ENCODE measurements around the gene PARP14.

PARP14 gene

DNA sequence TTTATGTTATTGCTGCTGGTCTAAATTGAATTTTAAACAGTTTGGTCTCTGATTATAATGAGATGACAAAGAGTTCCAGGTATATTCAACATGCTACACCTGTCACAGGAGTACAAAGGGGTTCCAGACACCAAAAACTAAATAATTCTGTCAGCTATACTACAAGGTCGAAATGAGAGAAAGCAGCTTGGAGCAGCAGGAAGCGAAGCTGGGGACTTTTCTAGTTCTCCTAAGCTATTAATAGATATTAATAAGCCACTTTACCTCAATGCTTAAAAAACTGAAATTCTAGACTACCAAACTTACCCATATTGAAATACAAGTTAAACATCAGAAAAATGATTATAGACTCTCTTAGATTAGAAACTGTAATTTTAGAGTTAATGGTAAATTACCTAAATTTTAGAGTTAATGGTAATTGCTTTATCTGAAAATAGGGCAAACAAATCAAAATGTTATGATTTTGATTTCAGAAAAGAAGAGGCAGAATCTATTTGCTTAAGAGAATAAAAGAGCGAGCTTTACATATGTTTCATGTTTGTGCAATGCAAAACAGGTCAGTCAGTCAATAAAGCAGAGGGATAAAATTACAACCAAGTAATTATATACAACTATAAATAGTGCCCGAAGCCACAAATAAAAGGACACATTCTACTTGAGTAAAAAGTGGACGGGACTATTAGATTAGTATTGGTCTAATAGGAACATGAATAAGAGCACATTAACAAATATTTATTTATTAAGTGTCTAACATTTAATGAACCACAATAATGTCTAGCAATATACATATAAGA is 96.2 kb downstream of the PARP14 start:
- H2AFZ ChIP-seq (ENCODE audit: insufficient read depth, low read length, poor library complexity), result no peak overlapping the region
- no CpG with 5 or more reads among the region's 5 CpGs for WGBS (ENCODE audit: extremely low coverage, insufficient coverage, insufficient read length)
- H3K9ac ChIP-seq (ENCODE audit: low read length), result no peak overlapping the region

DNA sequence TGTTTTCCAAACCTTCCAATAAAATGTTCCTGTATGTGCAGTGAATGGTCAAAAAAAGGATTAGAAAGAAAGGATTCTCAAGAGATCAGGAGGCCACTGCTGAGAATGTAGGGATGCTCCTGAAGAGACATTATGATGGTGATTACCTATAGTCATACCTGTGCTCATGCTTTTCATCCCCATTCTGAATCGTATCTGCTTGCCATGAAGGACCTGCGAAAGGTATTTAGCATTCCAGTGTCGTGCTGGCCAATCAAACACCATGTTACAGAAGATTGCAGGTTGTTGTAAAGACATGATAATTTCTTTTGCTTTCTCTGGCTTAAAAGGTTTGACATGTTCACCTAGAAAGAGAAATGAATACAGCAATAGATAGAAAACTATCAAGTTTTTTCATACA is 96.9 kb downstream of the PARP14 start:
- DNase-seq, result no peak
- Histone ChIP-seq H3K23ac (ENCODE audit: low read length) (no peak overlapping the region), H4K12ac (ENCODE audit: low read depth, low read length) (no peak overlapping the region), H3K27me3 (ENCODE audit: insufficient read depth, low read length) (no peaks in the 10 kb centered on the region), H3K36me3 (ENCODE audit: control insufficient read depth in 1 of 2, insufficient read depth in 2 of 2, low read length in 2 of 2) (peaks cover 0 to 2% of the 10 kb centered on the region in 2 experiments), H2AFZ (ENCODE audit: insufficient read depth, low read length, poor library complexity) (no peak overlapping the region), H2AK5ac (ENCODE audit: low read length) (no peak overlapping the region), H2BK12ac (ENCODE audit: low read length) (no peak overlapping the region), H4K8ac (ENCODE audit: low read depth, low read length) (no peak overlapping the region), H3K18ac (ENCODE audit: low read length) (no peak overlapping the region), H2BK120ac (ENCODE audit: insufficient read depth, low read length, poor library complexity) (no peak overlapping the region), H3K4me1 (ENCODE audit: control insufficient read depth in 1 of 2, insufficient read depth in 2 of 2, low read length in 2 of 2) (no peaks in the 10 kb centered on the region), H3K4me3 (ENCODE audit: low read depth, low read length) (no peak overlapping the region), H3K9ac (ENCODE audit: low read length) (no peak overlapping the region), H3K27ac (ENCODE audit: low read depth, low read length) (no peak overlapping the region), H3K14ac (ENCODE audit: low read length) (no peak overlapping the region), H3K4ac (ENCODE audit: low read depth, low read length) (no peak overlapping the region), H3K79me1 (ENCODE audit: low read length) (no peaks in the 10 kb centered on the region), H4K91ac (ENCODE audit: low read depth, low read length) (no peak overlapping the region), H3K4me2 (ENCODE audit: low read length) (no peak overlapping the region), H3K79me2 (ENCODE audit: control insufficient read depth, insufficient read depth, low read length, poor library complexity) (no peaks in the 10 kb centered on the region), H2BK5ac (ENCODE audit: low read depth, low read length, poor library complexity) (no peak overlapping the region), H3K9me3 (ENCODE audit: insufficient read depth, low read depth, low read length) (no peaks in the 10 kb centered on the region)
- no CpG with 5 or more reads among the region's 3 CpGs for WGBS (ENCODE audit: extremely low coverage, insufficient coverage, insufficient read length)

More for the DNA sequence above, 96.2 kb downstream of the PARP14 start:
- H2BK5ac ChIP-seq (ENCODE audit: low read depth, low read length, poor library complexity), result no peak overlapping the region
- no peaks in the 10 kb centered on the region for H3K79me2 ChIP-seq (ENCODE audit: control insufficient read depth, insufficient read depth, low read length, poor library complexity)
- H2BK12ac ChIP-seq (ENCODE audit: low read length), result no peak overlapping the region
- H3K14ac ChIP-seq (ENCODE audit: low read length), result no peak overlapping the region
- no peak overlapping the region for H3K4me3 ChIP-seq (ENCODE audit: low read depth, low read length)
- no peak overlapping the region for H3K4ac ChIP-seq (ENCODE audit: low read depth, low read length)
- no peak overlapping the region for H2AK5ac ChIP-seq (ENCODE audit: low read length)
- H3K79me1 ChIP-seq (ENCODE audit: low read length), result no peaks in the 10 kb centered on the region
- no peak overlapping the region for H2BK120ac ChIP-seq (ENCODE audit: insufficient read depth, low read length, poor library complexity)
- H4K91ac ChIP-seq (ENCODE audit: low read depth, low read length), result no peak overlapping the region
- H3K4me1 ChIP-seq (ENCODE audit: control insufficient read depth in 1 of 2, insufficient read depth in 2 of 2, low read length in 2 of 2), result no peaks in the 10 kb centered on the region
- H3K18ac ChIP-seq (ENCODE audit: low read length), result no peak overlapping the region
- H3K36me3 ChIP-seq (ENCODE audit: control insufficient read depth in 1 of 2, insufficient read depth in 2 of 2, low read length in 2 of 2), result peaks cover 0 to 2% of the 10 kb centered on the region in 2 experiments
- no peak overlapping the region for H4K12ac ChIP-seq (ENCODE audit: low read depth, low read length)
- no peak overlapping the region for H3K4me2 ChIP-seq (ENCODE audit: low read length)
- DNase-seq, result no peak
- H3K27ac ChIP-seq (ENCODE audit: low read depth, low read length), result no peak overlapping the region
- H4K8ac ChIP-seq (ENCODE audit: low read depth, low read length), result no peak overlapping the region
- no peaks in the 10 kb centered on the region for H3K27me3 ChIP-seq (ENCODE audit: insufficient read depth, low read length)
- no peaks in the 10 kb centered on the region for H3K9me3 ChIP-seq (ENCODE audit: insufficient read depth, low read depth, low read length)
- H3K23ac ChIP-seq (ENCODE audit: low read length), result no peak overlapping the region
